GM21423 (cell line): ENCODE data around the gene MDGA2.

Source experiments
- ATAC-seq: cut with Tn5 transposase; IDR thresholded peaks from one replicate; pipeline ENCODE4 v1.9.1; 2021; ENCODE audit warnings: mild to moderate bottlenecking, moderate library complexity; ENCODE audit not compliant: unreplicated experiment

Gene MDGA2

DNA sequence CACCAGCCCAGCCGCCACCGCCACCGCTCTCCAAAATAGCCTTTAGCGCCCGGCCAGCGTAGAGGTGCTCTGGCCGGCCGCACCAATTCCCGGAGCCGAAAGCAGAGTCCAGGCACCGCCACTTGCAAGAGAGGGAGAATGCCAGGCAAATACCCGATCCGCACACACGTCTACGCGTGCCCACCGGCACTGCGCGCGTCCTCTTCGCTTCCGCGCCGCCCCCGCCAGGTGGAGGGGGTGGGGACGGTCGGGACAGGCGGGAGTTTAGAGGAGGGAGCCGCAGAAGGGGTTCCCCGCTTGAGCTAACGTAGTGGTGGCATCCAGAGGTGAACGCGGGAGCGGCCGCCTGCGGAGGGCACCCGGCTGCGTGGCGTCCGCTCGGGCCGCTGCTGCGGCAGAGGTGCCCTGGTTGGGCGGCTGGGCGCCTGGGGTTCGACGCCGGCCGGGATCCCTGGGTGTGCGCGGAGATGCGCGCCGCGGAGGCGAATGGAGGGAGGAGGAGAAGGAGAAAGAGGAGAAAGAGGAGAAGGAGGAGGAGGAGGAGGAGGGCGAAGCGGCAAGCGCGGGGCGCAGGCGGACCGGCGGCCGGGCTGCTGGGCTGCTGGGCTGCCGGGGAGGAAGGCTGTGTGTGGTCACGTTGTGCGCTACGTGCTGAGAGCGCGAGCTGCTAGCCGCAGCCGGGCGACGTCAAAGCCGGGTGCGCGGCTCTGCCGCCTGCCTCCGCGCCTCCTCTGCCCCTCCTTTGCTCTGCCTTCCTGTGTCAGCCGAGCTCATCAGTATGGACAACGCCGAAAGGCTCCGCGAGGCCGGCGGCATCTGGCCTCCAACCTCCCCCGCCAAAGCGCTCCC is at the start of gene MDGA2:
MDGA2 (minus strand) TSS at position 140 of the 849 bp plus-strand sequence.
- ATAC-seq: no peak

DNA sequence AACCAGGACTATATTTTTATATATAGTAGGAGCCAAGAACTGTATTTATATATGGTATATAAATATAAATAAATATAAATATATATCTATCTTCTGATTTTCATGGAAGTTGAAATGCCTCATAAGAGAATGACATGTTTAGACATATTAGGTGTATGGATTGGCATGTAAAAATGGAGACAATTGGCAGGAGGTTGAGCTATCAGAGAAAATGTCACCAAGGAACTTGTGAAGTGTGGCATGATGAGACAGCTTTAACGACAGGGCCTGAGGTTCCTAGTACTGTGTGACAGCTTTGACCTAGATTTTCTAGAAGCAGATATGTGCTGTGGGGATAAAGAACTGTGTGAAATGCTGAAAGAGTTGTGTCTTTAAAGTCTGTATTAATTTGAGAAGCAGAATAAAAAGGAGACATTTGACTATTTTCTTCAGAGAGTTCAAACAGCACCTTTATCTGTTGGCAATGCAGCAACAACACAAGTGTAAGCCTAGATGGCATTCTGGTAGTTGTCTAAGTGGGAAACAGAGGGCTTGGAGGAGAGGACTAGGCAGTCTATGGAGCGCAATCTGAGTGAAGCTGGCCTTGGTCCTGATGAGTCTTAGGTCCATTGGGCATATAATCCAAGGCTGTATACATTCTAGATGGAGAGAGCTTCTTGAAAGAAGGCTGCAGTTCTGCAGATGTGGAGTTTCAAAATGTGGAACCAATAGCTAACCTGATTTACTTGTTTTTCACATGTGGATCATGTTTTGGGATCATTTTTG is 47.7 kb upstream of the MDGA2 start:
- no peak for ATAC-seq

DNA sequence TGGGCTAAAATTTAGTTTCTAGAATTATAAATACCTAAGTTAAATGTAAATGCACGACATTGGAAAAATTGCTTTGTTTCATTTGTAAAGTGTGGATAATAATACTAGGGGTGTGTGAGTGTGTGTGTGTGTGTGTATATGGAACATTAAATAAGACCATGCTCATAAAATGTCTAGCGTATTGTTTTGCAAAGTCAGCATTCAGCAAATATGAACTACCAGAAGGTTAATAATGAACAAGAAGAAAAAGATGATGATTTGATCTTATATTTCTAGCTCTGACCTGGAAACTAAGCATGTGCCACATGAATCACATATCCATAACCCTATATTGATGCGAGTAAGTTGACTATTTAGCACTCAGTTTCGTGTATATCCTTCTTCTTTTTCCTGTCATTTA is 44.9 kb upstream of the MDGA2 start:
- ATAC-seq: no peak

GRCh38 chr14:47715330-47715729 is 39.9 kb upstream of the MDGA2 start:
- ATAC-seq: no peak

- ATAC-seq: no peak
Measured at GRCh38 chr14:47710581-47710980, 35.2 kb upstream of the MDGA2 start.

- no peak for ATAC-seq
Measured at GRCh38 chr14:47705683-47706082, 30.3 kb upstream of the MDGA2 start.

DNA sequence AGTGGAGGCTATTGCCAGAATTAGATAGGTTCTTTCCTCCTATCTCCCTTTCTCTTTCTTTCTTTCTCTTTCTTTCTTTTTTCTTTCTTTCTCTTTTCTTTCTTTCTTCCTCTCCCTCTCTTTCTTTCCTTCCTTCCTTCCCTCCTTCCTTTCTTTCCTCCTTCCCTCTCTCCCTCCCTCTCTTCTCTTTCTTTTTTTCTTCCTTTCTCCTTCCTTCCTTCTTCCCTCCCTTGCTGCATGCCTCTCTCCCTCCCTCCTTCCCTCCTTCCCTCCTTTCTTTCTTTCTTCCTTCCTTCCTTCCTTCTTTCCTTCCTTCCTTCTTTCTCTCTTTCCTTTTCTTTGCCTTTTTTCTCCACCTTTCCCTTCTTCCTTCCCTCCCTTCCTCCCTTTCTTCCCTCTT is 16.4 kb upstream of the MDGA2 start:
- no peak for ATAC-seq

DNA sequence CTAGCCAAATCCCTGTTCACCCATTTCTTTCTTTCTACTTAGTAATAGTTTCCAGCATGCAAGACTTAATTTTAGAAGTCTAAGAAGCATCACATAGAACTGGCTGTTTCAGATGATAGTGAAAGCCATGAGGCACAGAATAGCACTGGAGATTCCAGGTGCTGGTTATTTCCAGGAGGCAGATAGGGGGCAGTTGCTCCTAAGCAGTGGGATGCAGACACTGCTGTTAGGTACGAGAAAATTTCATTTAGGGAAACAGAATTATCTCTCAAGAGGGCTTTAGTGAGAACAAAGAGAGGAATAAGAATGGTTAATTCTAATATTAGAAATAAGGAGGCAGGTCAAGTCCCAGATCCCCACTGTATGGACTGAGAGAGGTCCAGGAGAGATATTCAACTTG is 3.6 kb upstream of the MDGA2 start:
- no peak for ATAC-seq

DNA sequence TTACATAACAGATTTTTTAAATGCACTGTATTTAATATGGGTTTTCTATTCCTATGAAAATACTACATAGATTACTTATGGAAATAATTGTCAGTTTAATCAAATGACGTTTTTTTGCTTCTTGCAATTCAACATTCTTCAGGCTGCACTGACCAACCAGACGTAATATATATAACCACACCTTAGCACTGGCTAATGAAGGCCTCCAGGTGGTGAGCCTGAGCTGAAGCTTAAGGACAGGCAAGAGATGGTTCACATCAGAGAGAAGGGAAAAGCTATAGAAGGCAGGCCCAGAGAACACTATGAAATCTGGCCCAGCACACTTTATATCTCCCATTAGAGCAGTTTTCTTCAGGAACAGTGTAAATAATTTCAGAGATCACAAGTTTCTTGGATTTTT is 2.8 kb upstream of the MDGA2 start:
- no peak for ATAC-seq

- ATAC-seq: no peak
Measured at GRCh38 chr14:47676315-47676617, 861 bp upstream of the MDGA2 start.

DNA sequence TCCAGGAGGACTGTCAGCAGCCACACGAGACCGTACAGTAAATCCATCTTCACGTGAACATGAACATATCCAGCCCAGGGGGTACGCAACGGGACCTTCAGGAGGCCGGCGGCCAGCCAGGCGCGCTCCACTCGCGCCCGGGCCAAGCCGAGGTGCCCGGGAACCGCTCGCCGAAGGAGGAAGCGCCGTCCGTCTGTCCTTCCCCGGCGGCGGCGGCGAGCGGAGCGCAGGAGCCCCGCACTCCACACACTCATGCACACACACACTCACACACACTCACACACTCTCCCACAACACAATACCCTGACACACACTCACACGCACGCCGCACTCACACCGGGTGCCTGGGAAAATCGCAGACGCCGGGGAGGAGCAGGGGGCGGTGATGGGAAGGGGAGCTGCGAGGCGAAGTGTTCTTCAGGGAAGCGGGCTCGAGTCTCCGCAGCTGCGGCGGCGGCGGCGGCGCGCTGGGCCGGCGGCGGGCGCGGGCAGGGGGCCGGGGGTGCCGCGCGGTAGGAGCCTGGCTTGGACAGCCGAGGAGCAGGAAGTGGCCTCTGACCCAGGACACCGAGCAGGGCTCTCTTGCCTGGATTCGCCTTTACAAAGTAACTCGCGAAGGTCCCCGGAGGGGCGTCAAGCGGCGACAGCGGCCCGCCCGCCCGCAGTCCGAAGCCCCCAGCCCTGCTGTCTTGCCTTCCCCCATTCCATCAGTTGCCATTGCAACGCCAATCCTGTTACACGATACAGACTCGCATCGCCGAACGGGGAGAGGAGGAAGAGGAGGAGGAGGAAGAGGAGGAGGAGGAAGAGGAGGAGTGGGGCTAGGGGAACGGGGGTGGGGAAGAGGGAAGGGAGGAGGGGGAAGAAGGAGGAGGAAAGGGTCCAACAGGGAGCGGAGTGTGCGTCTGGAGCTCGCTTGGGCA is 601 bp downstream of the MDGA2 start:
- ATAC-seq: no peak

DNA sequence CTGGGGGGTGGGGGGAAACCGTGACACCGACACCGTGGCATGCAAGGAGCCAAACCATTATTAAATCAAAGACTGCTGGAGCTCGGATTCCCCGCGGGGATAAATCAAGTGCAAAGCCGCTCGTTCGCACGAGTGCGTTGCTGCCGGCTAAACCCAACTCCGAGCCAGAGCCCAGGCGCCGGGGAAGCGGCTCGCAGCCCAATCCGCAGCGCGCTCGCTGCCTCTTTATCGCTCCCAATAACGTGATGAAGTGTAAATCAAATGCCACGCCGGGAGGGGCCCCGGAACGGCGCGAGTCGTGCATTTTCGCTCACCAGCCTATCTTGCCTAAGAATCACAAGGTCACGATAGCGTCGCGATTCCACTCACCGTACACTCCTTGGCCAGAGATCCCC is 1.3 kb downstream of the MDGA2 start:
- ATAC-seq: no peak

DNA sequence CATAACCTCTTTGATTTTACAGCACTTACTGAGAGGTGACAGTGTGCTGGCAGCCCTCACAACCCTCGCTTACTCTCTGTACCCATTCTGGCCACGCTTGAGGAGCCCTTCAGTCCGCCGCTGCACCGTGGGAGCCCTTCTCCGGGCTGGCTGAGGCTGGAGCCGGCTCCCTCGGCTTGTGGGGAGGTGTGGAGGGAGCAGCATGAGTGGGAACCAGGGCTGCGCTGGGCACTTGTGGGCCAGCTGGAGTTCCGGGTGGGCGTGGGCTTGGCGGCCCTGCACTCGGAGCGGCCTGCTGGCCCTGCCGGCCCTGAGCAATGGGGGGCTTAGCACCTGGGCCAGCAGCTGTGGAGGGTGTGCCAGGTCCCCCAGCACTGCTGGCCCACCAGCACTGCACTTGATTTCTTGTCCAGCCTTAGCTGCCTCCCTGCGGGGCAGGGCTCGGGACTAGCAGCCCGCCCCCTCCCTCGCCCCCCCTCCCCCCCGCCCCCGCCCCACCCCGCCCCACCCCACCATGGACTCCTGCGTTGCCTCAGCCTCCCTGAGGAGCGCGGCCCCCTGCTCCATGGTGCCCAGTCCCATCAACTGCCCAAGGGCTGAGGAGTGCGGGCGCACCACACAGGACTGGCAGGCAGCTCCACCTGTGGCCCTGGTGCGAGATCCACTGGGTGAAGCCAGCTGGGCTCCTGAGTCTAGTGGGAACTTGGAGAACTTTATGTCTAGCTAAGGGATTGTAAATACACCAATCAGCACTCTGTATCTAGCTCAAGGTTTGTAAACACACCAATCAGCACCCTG is 9.9 kb downstream of the MDGA2 start:
- ATAC-seq: no peak

DNA sequence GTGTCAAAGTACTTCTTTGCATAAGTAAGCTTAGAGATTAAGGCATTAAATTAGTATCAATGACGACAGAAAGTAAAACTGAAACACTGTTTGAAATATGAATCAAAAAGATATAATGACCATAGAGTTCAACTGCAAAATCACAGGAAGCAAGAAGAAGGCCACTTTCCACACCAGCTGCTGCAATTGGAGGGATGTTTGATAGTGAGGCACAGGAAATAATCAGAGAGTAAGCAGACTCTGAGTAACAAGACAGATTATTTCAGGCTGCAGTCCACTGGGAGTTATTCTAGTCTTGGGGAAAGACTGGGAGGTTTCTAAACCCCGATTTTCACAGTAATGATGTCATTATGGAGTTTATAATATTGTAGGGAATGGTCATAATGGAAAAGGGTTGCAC is 12.9 kb downstream of the MDGA2 start:
- ATAC-seq: no peak

GRCh38 chr14:47660158-47660557 is 15.2 kb downstream of the MDGA2 start:
- ATAC-seq: no peak

- no peak for ATAC-seq
Measured at GRCh38 chr14:47658041-47658440, 17.4 kb downstream of the MDGA2 start.

DNA sequence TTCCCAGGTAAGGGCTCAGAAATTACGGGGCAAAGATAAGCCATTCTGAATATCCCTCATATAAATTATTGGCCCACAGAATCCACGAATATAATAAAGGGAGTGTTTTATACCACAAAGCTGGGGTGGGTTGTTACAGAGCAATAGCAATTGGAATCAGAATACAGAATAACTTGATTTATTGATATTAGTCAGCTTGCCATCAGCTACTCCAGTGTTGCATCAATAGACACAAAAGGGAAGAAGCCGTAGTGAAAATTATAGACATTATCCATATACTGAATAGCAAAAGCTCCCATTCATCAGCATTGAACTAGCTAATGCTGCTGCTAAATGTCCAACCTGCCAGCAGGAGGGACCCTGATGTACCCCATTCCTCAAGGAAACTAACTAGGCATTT is 18.3 kb downstream of the MDGA2 start:
- ATAC-seq: no peak

DNA sequence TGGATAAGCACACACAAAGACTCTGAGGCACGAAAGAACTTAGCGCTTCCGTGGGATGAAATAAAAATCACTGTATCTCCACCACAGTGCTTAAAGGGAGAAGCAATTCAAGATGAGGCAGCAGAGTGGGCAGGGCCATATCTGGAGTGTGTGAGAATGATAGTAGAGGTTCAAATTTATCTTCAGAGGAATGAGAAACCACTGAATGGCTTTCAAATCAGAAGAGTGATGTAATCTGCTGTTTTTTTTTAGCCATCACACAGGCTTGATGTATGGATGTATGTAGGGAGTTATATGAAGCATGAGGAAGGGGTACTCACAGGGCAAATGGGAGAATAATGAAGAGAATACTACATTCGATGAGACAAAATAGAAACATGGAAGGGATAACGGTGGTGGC is 24.1 kb downstream of the MDGA2 start:
- no peak for ATAC-seq

- ATAC-seq: no peak
Measured at GRCh38 chr14:47637753-47638152, 37.7 kb downstream of the MDGA2 start.

DNA sequence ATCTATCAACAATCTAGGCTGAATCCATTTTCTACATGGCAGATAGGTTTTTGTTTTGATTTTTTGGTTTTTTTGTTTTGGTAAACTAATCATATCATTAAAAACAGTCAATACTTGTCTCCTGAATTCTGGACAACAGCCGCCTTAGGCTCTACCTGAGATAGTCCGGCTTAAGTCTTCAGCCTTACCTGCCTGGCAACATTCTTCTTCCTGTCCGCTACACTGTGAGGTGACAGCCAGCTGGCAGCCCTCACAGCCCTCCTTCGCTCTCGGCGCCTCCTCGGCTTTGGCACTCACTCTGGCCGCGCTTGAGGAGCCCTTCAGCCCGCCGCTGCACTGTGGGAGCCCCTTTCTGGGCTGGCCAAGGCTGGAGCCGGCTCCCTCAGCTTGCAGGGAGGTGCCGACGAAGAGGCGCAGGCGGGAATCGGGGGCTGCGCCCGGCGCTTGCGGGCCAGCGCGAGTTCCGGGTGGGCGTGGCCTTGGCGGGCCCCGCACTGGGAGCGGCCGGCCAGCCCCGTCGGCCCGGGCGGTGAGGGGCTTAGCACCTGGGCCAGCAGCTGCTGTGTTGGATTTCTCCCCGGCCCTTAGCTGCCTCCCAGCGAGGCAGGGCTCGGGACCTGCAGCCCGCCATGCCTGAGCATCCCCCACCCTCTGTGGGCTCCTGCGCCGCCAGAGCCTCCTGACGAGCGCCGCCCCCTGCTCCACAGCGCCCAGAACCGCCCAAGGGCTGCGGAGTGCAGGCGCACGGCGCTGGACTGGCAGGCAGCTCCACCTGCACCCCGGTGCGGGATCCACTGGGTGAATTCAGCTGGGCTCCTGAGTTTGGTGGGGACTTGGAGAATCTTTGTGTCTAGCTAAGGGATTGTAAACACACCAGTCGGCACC is 49.0 kb downstream of the MDGA2 start:
- no peak for ATAC-seq
